Activated CD4-positive, alpha-beta T cell treated with anti-CD3 and anti-CD28 coated beads, Interleukin-2, amount 50 U/mL, for 48 hours (primary cell): ENCODE measurements around the gene PARD6B.
"Not testable (repeated sequence)": the region's sequence is repeated elsewhere in the genome, so short reads cannot be mapped to it uniquely, and the experiment has no call there.

Experiments
- DNase-seq, 2 experiments: peaks; one replicate each; pipeline ENCODE4 v3.0.0-alpha.2; 2020

Gene PARD6B

GRCh38 chr20:50776122-50776817, 44.9 kb downstream of the PARD6B start:
- no peak for DNase-seq

GRCh38 chr20:50777373-50777772, 46.0 kb downstream of the PARD6B start:
- no peak for DNase-seq

- DNase-seq = not testable (repeated sequence)
These were observed 47.6 kb downstream of the PARD6B start for GRCh38 chr20:50778994-50779393.

- DNase-seq = no peak
These were observed 52.0 kb downstream of the PARD6B start for GRCh38 chr20:50783390-50783789.

- DNase-seq = no peak
These were observed 52.5 kb downstream of the PARD6B start for GRCh38 chr20:50783903-50784302.

- DNase-seq = no peak
These were observed 53.1 kb downstream of the PARD6B start for GRCh38 chr20:50784464-50784863.

GRCh38 chr20:50786703-50787102, 55.3 kb downstream of the PARD6B start:
- no peak for DNase-seq

- no peak for DNase-seq
These were observed 55.8 kb downstream of the PARD6B start for GRCh38 chr20:50787181-50787580.

GRCh38 chr20:50788045-50788991, 56.9 kb downstream of the PARD6B start:
- no peak for DNase-seq

- no peak for DNase-seq
These were observed 58.7 kb downstream of the PARD6B start for GRCh38 chr20:50789968-50790650.

- peak; percentile 84 to 87 for DNase-seq
These were observed 59.4 kb downstream of the PARD6B start for GRCh38 chr20:50790651-50791277.

GRCh38 chr20:50792708-50793574, 61.6 kb downstream of the PARD6B start:
- DNase-seq = no peak

- DNase-seq = peak; percentile 62 to 71
These were observed 62.2 kb downstream of the PARD6B start for GRCh38 chr20:50793575-50794016.

- no peak for DNase-seq
These were observed 62.9 kb downstream of the PARD6B start for GRCh38 chr20:50794181-50794845.

GRCh38 chr20:50794846-50795634, 63.7 kb downstream of the PARD6B start, which contains the start of gene BCAS4:
TSS of gene BCAS4 (plus strand) at chr20:50795061. CDS start at chr20:50795084, 23 bp downstream.
- DNase-seq = peak; percentile 81 to 85

- no peak for DNase-seq
These were observed 65.8 kb downstream of the PARD6B start for GRCh38 chr20:50797142-50797541.

- DNase-seq = no peak
These were observed 67.3 kb downstream of the PARD6B start for GRCh38 chr20:50798650-50799049.

GRCh38 chr20:50799176-50799889, 68.0 kb downstream of the PARD6B start:
- DNase-seq = no peak

- DNase-seq = no peak
These were observed 68.6 kb downstream of the PARD6B start for GRCh38 chr20:50799890-50800550.
